Glomerular visceral epithelial cell (primary cell): ENCODE measurements around the gene ABCC4.

Experiments
- DNase-seq: peaks from one replicate; pipeline ENCODE4 v3.0.0-alpha.2; 2016; ENCODE audit errors: extremely low spot score

Gene ABCC4

GRCh38 chr13:95117092-95117491 is 184.2 kb downstream of the ABCC4 start:
- no peak for DNase-seq

DNA sequence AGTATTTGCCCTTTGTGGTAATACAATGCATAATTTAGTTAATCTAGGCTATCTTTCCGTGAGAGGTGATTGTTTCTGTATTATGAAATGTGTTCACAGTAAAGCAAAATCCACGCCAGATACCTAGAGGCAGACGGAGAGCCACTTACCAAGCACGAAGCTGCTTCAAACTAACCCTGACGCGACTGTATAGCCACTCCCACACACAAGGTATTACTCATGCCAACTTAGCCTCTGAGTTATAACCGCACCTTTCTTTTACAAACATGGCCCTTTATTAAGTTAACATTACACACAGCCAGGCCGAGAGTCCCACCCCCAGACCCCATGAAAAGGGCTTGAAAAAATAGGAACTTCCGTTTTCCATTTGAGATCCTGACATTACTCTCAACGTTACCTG is 185.7 kb downstream of the ABCC4 start:
- DNase-seq: no peak

DNA sequence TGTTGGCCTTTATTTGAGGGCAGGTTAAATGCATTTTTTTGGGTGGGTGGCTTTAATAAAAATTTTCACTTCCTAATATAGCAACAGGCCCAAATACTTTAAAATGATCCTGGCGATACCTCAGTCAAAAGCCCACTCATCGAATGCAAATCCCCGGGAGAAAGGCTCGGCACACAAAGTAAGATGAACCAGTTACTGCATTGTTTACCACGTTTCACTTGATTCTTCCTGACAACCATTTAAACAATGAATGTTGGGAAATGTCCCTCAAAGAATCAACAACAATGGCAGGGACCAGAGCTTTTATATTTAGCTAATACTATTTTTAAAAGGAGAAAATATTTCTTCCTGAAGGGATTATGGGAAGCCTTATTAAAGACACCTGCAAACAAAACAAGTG is 187.7 kb downstream of the ABCC4 start:
- no peak for DNase-seq

DNA sequence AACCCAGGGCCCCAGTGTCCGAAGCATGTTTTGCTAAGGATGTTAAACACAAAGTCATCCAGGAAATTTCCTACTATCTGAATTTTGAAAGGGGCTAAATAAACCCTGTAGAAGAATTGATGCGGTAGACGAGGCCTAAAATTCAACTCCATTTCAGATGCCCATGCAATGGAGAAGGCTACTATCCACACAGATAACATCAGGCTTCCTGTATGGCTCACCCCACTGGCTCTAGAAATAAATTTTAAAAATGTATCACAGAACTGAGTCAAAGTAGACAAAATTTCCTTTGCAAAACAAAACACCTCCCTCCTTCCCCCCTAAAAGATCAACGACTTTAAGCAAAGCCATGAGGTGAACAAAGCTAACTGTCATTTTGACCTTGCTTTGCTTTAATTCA is 188.4 kb downstream of the ABCC4 start:
- DNase-seq: no peak

GRCh38 chr13:95111608-95112007 is 189.6 kb downstream of the ABCC4 start:
- DNase-seq: no peak

- DNase-seq: no peak
These were observed 194.7 kb downstream of the ABCC4 start for GRCh38 chr13:95106562-95106961.

DNA sequence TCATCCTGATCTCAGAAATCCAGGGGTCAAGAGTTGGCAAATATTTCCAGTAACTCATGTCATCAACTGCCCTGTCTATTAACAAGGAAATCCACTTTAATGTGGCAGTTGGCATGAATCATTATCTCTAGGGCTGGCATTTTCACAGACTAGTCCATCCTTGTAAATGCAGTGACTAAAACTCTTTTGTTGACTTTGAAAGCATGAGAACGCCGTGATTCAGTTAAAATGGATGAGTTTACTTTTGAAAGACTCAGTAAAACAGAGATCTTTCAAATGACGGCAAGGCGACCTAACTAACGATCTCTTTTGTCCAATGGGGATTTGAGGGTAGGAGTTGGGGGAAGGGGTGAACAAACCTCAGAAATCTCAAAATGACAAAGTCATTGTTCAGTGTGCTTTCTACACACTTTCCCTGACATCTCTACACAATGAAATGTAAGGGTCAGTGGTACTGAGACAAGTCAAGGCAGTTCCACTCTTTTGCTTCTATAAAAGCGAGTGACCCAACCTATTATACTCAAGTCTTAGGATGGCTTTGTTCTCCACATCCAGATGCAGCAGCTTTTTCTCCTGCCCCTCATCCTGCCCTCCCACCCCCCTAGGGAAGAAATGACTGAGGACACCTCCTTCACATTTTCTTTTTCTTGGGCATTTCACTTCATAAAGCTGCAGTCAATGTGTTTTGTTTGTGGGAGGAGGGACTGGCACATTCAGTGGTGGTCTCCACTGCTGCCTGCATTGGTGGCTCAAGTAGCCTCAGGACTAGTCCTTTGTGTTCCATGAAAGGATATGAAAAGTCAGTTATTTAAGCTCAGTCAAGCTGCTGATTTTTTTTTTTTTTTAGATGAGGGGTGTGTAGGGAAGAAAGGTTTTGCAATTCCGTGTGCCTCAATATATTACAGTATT is 200.5 kb downstream of the ABCC4 start:
- peak; percentile 71 for DNase-seq

DNA sequence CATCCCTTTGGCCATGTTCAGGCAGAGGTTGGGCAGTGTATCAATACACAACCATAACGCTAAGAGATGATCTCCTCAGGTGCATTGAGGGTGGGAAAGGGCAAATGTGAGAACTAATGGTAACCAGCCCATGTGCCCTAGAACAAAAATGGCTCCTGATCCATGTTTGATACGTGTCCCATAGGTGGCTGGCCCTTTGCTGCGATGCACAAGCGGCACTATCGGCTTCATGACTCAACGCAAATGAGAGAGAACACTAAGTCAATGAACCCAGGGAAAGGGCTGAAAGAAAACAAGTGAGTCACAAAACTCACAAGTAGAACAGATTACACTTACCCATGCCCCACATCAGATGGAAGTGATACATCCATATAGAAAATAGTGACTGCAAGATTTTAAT is 201.7 kb downstream of the ABCC4 start:
- peak; percentile 54 for DNase-seq

GRCh38 chr13:95098916-95099315 is 202.3 kb downstream of the ABCC4 start:
- DNase-seq: no peak

- no peak for DNase-seq
These were observed 209.5 kb downstream of the ABCC4 start for GRCh38 chr13:95091755-95092154.

GRCh38 chr13:95087746-95088305 is 213.4 kb downstream of the ABCC4 start:
- peak; percentile 25 for DNase-seq

DNA sequence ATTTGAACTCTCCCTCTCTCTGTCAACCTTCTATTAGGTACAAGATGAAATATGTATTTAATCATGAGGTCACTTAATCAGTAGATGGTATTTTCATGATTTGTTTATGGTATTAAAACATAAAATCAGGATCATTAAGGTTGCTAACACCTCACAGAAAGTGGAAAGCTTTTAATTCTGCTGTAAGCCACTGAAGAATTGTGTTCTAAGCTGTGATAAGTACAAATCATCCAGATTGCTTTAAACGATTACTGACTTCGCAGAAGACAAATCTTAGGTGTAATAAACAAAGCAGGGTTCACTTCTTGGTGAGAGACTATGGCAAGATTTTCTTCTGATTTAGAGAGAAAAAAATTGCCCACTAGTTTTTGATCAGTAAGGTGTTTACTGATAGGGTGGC is 214.5 kb downstream of the ABCC4 start:
- no peak for DNase-seq

- DNase-seq: peak; percentile 27
These were observed 217.5 kb downstream of the ABCC4 start for GRCh38 chr13:95083758-95084157.

GRCh38 chr13:95083066-95083465 is 218.2 kb downstream of the ABCC4 start:
- no peak for DNase-seq

- DNase-seq: no peak
These were observed 225.7 kb downstream of the ABCC4 start for GRCh38 chr13:95075506-95075905.

DNA sequence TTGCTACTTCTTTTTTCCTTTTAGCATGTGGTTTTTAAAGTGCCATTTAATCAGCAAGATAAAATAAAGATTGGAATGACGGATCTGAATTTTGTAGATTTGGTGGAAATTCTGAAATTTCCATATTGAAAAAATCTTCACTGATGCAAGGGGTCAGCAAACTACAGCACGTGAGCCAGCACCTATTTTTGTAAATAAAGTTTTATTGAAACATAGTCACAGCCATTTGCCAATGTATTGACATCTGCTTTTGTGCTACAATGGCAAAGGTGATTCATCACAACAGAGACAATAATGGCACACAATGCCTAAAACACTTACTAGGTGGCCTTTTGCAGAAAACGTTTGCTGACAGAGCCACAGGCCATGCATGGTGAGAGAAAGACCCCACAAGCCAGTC is 226.4 kb downstream of the ABCC4 start:
- DNase-seq: no peak

DNA sequence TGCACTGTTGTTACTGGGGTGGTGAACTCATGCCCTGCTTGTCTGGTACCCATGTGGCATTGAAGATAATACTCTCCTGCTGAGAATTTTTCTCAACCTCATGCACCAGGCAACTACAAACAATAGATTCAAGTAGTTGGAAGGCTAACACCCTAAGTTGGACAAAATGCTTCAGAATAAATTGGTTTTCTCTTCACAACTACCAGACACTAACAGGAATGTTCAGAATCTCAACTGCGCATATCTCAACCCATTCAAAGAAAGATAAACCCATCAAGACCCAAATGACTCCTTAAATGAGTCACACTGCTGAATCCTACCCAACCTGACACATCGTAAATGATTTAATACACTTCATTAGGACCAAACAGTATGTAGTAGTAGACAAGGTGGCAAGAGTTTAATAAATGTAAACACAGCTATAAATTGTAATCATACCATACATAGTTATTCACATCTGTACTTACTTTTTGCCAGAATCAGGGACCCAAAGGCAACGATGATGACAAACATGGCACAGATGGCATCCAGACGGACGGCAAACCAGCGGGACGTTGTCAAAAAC is 227.4 kb downstream of the ABCC4 start:
- DNase-seq: no peak

GRCh38 chr13:95067303-95067702 is 233.9 kb downstream of the ABCC4 start:
- peak; percentile 8 for DNase-seq

GRCh38 chr13:95060014-95060519 is 241.2 kb downstream of the ABCC4 start:
- no peak for DNase-seq

DNA sequence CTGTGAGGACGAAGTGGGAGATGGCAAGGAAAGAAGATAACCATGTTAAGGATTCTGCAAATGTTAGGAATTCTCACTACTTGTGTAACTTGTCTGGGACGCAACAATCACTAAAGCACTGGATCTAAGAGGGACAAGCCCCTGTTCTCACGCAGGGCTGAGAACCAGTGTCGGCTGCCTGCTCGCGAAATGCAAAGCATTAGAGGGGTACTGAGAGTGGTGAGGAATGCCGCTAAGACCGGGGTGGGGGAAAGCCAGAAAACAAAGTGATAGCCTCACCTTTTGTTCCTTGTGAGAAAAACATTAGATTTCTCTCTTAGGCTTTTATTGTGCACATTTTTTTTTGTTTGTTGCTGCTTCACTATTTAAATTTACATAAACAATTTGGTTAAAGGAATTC is 241.9 kb downstream of the ABCC4 start:
- DNase-seq: no peak

DNA sequence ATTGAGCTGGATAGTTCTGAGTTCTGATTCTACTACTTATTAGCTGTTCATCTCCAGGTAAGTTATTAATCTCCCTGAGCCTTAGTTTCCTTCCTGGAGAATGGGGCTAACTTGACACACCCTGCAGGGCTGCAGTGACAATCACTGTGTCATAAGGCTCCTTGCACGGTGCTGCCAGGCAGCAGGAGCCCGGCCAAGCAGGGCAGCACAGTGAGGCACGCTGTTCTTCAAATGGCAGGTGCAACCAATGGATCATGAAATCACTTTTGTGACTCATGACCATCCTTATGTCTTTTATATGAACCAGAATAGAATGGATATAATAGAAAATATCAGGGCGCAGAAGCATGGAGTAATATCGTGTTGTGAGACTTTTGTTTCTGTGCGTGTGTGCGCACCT is 242.6 kb downstream of the ABCC4 start:
- no peak for DNase-seq

GRCh38 chr13:95056266-95056665 is 245.0 kb downstream of the ABCC4 start:
- no peak for DNase-seq
